T follicular helper cell (primary cell): ENCODE results near the gene C19orf67.

Experiments used
- DNase-seq: peaks from one replicate; pipeline ENCODE4 v3.0.0-alpha.2; 2020; ENCODE audit warnings: low read depth
- total RNA-seq, 2 experiments: gene quantifications; one replicate each; lab custom pipeline; 2026; lab: John Stamatoyannopoulos, UW

The C19orf67 gene
- total RNA-seq, result 0.17 to 0.36 reads per million in 2 experiments

DNA sequence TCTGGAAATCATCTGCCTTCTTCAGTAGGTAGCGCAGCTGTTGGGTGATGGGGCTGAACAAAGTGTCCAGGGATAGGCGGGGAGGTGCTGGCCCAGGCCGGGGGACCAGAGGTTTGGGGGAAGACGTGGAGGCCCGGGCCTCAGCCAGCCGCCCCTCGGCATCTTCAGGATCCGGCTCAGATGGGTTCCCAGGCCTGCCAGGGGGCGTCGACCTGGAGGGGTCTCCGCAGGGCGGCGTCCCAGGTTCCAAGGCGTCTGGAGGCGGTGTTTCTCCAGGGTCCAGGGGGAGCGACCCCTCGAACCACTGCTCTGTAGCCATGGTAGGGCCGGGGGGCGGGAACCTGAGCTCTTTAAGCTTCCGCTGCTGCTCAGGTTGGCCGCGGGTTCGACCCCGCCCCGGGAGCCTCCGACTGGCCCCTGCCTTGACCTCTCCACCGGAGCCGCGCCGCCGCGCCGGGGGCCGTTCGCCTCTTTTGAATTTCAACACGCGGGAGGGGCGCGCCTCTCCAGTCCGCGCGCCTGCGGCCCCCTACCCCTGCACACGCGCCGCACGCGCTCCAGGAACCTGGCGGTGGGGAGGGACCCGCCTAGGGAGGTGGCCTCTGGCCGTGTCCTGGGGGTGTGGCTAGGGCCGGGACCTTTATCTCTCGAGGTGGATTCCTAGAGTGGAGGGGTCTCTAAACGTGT, at the start of gene C19orf67:
TSS of gene C19orf67 (minus strand) at position 475 of the 687 bp plus-strand sequence. CDS start at position 319, 156 bp downstream.
- DNase-seq, result no peak

GRCh38 chr19:14135355-14135754, 49.8 kb upstream of the C19orf67 start:
- no peak for DNase-seq

GRCh38 chr19:14127929-14128509, 42.4 kb upstream of the C19orf67 start:
- DNase-seq, result no peak

DNA sequence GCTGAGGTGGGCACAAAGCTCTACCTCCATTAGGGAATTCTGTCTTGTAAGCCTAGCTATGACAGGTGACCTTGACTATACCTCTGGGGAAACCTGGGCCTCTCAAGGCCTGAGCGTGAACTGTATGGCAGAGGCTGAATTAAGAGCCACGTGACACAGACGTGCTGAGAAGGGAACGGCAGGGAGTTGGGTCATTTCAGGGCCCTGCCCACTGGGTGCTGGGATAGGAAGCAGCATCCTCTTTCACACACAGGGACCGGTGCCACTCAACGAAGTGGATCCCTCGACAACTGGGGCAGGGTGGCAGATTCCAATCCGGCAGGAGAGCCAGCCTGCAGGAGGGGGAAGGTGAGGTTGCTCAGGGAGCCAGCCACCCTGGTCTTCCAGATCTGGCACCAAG, 41.6 kb upstream of the C19orf67 start:
- no peak for DNase-seq

GRCh38 chr19:14122924-14123323, 37.3 kb upstream of the C19orf67 start:
- DNase-seq, result no peak

- DNase-seq, result no peak
Measured at GRCh38 chr19:14120497-14120780, 34.9 kb upstream of the C19orf67 start.

DNA sequence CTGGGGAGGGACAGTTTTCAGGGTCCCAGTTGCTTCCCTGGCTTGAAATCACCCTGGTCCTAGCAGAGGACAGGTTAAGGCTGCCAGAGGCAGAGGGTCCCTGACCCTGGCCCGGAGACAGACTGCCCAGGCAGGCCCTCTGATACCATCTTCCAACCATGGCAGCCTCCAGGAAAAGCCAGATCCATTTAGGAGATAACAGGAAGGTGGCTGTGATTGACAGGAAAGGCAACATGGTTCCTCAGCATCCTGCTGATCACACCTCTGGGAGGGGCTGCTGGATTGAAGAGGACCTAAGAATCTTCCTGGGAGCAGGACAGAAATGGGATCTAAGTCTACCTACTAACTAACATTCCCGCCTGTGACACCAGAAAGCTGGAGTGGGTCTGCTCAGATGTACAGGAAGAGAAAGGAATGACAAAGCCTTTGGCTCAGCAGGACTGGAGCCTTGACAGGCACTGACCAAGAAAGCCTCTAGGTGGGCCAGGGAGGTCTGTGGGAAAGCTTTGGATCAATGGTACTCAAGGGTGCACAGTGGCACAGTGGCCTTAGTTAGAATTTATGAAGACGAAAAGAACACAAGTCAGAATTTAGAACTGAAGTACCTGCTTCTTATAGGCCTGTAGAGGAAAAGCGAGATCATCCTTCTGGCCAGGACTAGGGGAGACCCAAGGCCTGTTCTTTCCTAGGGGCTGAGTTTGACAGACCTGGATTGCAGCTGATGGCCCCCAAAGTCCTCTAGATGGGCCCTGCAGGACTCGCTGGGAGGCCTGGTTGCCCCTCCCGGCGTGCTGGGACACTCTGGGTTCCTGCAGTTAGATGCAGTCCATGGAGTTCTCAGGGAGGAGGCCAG, 34.3 kb upstream of the C19orf67 start:
- no peak for DNase-seq

DNA sequence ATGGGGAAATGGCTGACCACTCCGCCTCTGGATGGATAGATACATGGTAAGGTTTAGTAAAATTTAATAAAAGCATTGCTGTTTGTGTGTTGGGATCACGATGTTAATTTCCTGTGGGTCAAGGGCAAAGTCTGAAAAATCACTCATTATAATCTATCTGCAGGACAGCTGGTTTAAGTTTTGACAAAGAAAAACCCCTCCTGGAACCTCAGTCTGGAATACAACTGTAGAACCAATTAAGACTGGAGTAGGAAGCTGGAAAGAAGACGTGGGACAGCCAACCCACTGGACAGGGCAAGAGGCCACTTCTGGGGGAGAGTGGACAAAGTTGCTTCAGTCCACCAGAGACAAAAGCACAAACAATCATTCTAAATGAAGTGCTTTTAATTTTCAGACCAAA, 33.6 kb upstream of the C19orf67 start:
- DNase-seq, result no peak

DNA sequence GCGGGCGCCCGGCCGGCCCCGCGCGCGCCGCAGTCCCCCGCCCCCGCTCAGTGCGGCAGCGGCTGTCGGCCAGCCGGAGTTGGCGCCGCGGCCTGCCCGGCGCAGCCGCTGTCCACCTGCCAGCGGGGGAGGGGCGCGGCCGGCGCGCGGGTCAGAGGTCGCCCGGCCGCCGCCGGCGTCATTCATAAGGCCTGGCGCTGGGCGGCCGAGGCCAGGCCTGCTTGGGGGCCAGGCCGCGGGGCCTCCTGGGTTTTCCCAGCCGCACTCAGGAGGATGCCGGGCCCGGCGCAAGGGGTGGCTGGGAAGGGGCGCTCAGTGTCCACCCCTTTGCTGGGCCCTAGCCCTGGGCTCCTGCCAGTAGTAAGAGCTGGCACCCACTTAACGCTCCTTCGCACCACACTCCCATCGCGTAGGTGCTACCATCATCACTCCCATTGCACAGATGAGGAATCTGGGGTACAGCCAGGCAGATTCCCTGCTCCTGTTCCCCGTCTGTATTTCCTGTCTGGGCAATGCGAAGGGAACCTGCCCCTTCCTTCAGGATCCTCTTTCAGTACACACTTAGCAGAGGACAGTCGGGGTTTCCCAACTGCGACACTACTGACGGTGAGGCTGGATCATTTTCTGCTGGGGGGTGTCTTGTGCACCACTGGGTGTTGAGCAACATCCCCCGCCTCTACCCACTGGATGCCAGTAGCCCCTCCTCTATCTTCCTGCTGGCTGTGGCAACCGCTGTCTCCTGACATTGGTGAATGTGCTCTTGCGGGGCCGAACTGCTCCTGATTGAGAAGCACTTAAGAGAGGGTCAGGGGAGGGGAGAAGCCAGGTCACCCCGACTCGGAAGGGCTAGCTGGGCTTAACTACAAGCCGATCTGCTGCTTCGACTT, 32.8 kb upstream of the C19orf67 start:
- DNase-seq, result peak; percentile 35

DNA sequence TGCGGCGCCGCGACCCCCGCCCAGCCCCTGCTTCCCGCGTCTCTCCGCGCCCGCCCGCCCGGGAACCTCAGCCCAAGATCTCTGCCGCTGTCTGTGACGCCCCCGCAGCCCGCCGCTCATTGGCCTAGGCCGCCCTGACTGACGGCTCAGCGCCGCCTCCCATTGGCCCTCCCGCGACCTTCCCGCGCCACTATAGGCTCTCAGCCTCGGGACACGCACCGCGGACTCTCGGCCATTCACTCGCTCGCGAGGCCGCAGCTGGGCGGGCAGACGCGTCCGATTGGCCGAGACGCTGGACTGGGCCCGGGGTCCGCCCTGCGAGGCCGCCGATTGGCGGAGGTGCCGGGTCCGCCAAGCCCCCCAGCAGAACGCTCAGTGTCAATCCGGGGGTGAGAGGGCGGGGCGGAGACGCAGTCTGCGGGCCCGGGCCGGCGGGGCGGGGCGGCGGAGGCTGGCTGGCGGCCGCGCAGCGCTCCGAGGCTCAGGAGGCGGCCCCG, 32.1 kb upstream of the C19orf67 start, which contains the start of gene PRKACA:
TSS of gene PRKACA (minus strand) at position 95 of the 497 bp plus-strand sequence. CDS start 215 bp downstream, outside the sequence.
- DNase-seq, result peak; percentile 96

GRCh38 chr19:14116918-14117578, 31.5 kb upstream of the C19orf67 start:
- DNase-seq, result no peak

DNA sequence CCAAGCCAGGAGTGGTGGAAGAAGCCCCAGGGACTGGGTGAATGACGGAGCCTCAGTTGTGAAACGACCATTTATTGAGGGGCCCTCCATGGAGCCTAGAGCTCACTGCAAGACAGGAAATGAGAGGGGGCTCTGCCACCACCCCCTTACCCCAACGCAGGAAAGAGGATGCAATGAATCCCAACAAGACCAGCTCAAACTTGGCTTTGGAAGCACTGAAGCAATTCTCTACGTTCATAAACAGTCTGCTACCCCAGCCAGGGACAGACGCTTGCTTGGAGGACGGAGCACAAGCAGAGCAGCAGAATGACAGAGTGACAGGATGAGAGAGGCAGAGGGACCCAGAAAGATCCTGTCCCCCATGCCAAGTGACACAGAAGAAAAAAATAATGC, 30.9 kb upstream of the C19orf67 start:
- no peak for DNase-seq

GRCh38 chr19:14115756-14116155, 30.2 kb upstream of the C19orf67 start:
- DNase-seq, result no peak

DNA sequence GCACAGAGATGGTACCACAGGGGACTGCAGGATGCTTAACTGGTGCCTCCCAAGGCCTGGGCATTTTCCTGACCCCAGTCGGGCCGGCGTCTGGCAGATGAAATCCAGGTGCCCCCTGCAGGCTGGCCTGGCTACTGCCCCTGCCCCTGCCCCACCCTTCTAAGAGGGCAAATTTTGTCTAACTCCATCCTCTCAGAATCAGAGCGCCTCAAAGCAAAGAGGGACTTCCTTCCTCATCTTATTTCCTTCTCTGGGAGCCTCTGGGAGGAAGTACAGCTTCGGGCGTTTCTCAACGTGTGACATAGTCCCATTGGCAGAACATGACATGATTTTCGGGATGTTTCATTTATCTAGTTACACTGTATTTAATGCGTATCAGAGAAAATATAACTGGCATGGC, 29.3 kb upstream of the C19orf67 start:
- DNase-seq, result peak; percentile 15

DNA sequence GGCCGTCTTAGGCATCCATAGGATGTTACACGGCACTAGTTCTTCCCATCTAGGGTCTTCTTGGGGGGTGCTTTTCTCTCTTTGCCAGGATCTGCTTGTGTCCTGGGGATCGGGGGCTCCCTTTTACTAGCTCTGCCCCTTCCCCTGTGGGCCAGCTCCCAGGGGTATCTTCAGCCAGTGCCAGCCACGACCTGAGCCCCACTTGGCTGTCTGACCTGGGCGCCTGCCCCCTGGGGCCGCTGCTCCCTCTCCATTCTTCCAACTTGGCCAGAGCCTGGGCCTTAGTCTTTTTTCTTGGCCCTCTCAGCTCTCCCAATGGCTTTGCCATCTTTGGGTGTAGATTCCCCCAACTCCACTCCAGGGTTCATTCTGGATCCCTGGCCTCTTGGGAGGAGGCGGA, 28.9 kb upstream of the C19orf67 start:
- DNase-seq, result no peak

- DNase-seq, result peak; percentile 49
Measured at GRCh38 chr19:14113762-14114414, 28.3 kb upstream of the C19orf67 start.

DNA sequence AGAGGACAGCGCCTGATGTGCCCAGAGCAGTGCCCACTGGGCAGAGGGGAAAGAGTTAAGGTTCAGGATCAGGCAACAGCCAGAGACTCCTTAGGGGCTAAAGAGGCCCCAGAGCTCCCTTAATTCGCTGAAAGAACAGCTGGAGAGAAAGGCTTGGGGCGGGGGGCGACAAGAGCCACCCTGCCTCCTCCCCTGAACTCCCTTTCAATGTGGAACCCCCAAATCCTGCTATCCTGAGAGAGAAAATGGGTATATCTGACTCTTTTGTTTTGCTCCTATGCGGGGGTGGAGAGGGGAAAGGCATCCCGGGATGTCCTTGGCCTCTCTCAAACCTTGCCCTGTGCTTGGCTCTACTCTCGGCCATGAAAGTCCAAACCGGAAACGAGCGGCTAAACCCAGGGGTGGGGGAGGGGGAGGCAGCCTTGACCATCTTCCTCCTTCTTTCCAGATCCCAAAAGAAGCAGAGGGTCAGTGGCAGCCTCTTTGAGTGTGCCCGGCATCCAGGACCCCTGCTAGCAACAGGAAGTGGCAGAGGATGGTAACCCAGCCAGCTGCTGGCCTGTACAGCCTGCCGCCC, 27.3 kb upstream of the C19orf67 start:
- DNase-seq, result no peak

- no peak for DNase-seq
Measured at GRCh38 chr19:14112051-14112808, 26.6 kb upstream of the C19orf67 start.

DNA sequence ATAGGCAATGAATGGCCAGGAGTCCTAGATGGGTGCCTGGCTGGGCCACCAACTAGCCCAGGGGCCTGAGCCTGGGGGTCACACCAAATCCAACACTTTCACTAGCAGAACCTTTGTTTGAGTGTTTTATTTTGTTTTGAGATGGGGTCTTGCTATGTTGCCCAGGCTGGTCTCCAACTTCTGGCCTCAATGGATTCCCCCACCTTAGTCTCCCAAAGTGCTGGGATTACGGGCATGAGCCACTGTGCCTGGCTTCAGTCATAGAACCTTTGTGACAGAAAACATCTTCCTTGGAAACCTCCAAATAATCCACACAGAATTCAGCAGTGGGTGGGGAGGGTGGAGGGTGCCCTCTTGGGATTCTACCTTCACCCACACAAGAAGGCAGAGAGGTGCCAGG, 25.9 kb upstream of the C19orf67 start:
- no peak for DNase-seq
